Parathyroid adenoma (tissue), 2 donors: ENCODE results near the gene CAPN1.
A peak's percentile ranks its signal among the peaks of the same experiment; 100 is the strongest.

Experiments
- H2AFZ ChIP-seq: fragments of 300-600 bp; sonication (generic); one replicate; pipeline ENCODE4 v1.7.0; 2017; ENCODE audit warnings: antibody characterized with exemption, mild to moderate bottlenecking
- H3K27ac ChIP-seq: fragments of 300-600 bp; sonication (generic); one replicate; pipeline ENCODE4 v1.7.0; 2017
- H3K27me3 ChIP-seq: fragments of 300-600 bp; sonication (generic); one replicate; pipeline ENCODE4 v1.7.0; 2017; ENCODE audit warnings: low read length; ENCODE audit not compliant: control insufficient read depth, insufficient read depth
- H3K36me3 ChIP-seq: fragments of 300-600 bp; sonication (generic); one replicate; pipeline ENCODE4 v1.7.0; 2017; ENCODE audit warnings: low read length; ENCODE audit not compliant: control insufficient read depth, insufficient read depth
- H3K4me1 ChIP-seq: fragments of 300-600 bp; sonication (generic); one replicate; pipeline ENCODE4 v1.7.0; 2017; ENCODE audit warnings: control low read depth
- H3K4me2 ChIP-seq: fragments of 300-600 bp; sonication (generic); one replicate; pipeline ENCODE4 v1.7.0; 2017; ENCODE audit warnings: low read length
- H3K4me3 ChIP-seq: fragments of 300-600 bp; sonication (generic); one replicate; pipeline ENCODE4 v1.7.0; 2017; ENCODE audit warnings: low read depth, low read length
- H3K79me2 ChIP-seq: fragments of 300-600 bp; sonication (generic); one replicate; pipeline ENCODE4 v1.7.0; 2017; ENCODE audit warnings: control low read depth
- H3K9ac ChIP-seq: fragments of 300-600 bp; sonication (generic); one replicate; pipeline ENCODE4 v1.7.0; 2017; ENCODE audit warnings: mild to moderate bottlenecking
- H3K9me3 ChIP-seq: fragments of 300-600 bp; sonication (generic); one replicate; pipeline ENCODE4 v1.7.0; 2017; ENCODE audit warnings: low read length; ENCODE audit not compliant: control insufficient read depth
- TF ChIP-seq, protein P1 (sequence below): fragments of 300-600 bp; sonication (generic); IDR thresholded peaks from one replicate; pipeline ENCODE4 v1.7.0; 2017; ENCODE audit warnings: antibody characterized with exemption, mild to moderate bottlenecking
- donor health status: primary hyperparathyroidism.

CAPN1 gene

DNA sequence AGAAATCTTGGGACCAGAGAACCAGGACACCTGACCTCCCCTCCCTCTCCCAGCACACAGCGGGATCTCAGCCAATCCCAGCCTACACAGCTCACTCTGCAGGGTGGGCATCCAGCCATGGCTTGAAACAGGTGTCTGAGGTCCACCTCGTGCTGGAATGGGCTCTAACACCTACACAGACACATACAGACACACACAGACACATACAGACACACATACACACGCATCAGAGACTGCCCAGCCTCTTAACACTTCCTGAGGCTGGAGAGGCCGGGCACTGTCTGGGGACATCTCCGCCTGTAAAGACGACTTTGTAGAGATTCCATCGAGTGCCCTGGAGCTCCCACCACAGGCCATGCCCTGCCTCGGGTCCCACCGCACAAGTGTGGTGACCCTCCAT, 36.7 kb downstream of the CAPN1 start:
- Histone ChIP-seq H3K79me2 (no peaks in the 10 kb centered on the region), H3K4me1 (peaks cover under 1% of the 10 kb centered on the region), H3K9ac (no peak overlapping the region), H3K27me3 (no peaks in the 10 kb centered on the region), H3K36me3 (no peaks in the 10 kb centered on the region), H3K27ac (no peak overlapping the region), H3K9me3 (no peaks in the 10 kb centered on the region), H3K4me3 (no peak overlapping the region), H2AFZ (no peak overlapping the region), H3K4me2 (no peak overlapping the region)
- TF ChIP-seq, protein P1, sequence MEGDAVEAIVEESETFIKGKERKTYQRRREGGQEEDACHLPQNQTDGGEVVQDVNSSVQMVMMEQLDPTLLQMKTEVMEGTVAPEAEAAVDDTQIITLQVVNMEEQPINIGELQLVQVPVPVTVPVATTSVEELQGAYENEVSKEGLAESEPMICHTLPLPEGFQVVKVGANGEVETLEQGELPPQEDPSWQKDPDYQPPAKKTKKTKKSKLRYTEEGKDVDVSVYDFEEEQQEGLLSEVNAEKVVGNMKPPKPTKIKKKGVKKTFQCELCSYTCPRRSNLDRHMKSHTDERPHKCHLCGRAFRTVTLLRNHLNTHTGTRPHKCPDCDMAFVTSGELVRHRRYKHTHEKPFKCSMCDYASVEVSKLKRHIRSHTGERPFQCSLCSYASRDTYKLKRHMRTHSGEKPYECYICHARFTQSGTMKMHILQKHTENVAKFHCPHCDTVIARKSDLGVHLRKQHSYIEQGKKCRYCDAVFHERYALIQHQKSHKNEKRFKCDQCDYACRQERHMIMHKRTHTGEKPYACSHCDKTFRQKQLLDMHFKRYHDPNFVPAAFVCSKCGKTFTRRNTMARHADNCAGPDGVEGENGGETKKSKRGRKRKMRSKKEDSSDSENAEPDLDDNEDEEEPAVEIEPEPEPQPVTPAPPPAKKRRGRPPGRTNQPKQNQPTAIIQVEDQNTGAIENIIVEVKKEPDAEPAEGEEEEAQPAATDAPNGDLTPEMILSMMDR: no peak

DNA sequence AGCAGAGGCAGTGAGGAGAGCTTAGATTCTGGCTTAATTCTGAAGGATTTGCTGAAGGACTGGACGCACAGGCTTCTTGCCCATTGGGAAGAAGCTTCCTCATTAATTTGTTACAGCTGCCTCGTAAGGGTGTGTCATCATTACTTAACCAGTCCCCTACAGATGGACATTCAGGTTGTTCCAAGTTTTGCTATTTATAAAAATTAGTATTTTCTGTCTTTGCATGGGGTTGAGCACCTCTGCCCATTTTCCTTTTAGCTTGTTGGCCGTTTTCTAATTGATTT, 38.1 kb downstream of the CAPN1 start:
- no peak overlapping the region for H3K9ac ChIP-seq
- H3K36me3 ChIP-seq: no peaks in the 10 kb centered on the region
- peak overlapping the region; percentile 70 for H3K27ac ChIP-seq
- peak overlapping the region; percentile 38 for H3K4me2 ChIP-seq
- H3K9me3 ChIP-seq: no peaks in the 10 kb centered on the region
- peaks cover 3% of the 10 kb centered on the region for H3K4me1 ChIP-seq
- H3K79me2 ChIP-seq: no peaks in the 10 kb centered on the region
- peak overlapping the region; percentile 61 for H2AFZ ChIP-seq
- TF ChIP-seq, protein P1: no peak
- no peaks in the 10 kb centered on the region for H3K27me3 ChIP-seq
- no peak overlapping the region for H3K4me3 ChIP-seq

DNA sequence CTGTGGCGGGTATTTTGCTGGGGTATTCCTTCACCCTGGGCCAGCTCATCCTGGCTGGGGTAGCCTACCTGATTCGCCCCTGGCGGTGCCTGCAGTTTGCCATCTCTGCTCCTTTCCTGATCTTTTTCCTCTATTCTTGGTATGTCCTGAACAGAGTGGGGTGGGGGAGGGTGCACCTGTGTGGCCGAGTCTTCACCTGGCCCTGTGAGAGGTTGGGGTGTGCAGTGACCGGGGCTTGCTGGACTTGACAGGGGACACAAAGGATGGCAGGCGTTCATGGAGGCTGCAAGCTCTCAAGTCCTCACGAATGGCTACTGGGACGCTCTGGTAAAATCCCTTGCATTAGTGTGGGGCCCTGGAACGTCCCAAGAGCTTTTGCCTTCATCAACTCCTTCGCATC, 39.3 kb downstream of the CAPN1 start:
- Histone ChIP-seq H3K4me3 (no peak overlapping the region), H3K9me3 (no peaks in the 10 kb centered on the region), H3K27ac (no peak overlapping the region), H3K36me3 (no peaks in the 10 kb centered on the region), H3K9ac (no peak overlapping the region), H3K4me1 (peaks cover 7% of the 10 kb centered on the region), H3K79me2 (no peaks in the 10 kb centered on the region), H2AFZ (no peak overlapping the region), H3K4me2 (no peak overlapping the region), H3K27me3 (no peaks in the 10 kb centered on the region)
- TF ChIP-seq, protein P1: no peak

DNA sequence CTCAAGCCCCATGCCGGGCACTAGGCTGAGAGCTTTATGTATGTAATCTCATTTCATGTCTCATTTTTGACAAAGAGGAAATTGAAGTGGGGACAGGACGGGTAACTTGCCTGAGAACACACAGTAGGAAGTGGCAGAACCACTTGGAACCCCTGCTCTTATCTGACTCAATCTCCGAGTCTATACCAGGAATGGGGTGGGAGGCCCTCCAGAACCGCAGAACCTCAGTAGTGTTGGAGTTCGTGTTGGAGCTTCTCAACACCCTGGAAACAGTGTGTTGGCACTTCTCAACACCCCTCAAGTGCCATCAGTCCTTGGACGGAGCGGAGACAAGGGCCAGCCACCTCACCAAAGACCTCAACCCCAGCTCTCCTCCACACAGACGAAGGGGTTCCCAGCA, 41.3 kb downstream of the CAPN1 start:
- Histone ChIP-seq H3K9me3 (no peaks in the 10 kb centered on the region), H3K36me3 (no peaks in the 10 kb centered on the region), H3K27me3 (no peaks in the 10 kb centered on the region), H3K4me3 (no peak overlapping the region), H3K4me1 (peaks cover 7% of the 10 kb centered on the region), H3K79me2 (no peaks in the 10 kb centered on the region), H3K4me2 (no peak overlapping the region), H3K9ac (no peak overlapping the region), H2AFZ (no peak overlapping the region), H3K27ac (no peak overlapping the region)
- TF ChIP-seq, protein P1: no peak

DNA sequence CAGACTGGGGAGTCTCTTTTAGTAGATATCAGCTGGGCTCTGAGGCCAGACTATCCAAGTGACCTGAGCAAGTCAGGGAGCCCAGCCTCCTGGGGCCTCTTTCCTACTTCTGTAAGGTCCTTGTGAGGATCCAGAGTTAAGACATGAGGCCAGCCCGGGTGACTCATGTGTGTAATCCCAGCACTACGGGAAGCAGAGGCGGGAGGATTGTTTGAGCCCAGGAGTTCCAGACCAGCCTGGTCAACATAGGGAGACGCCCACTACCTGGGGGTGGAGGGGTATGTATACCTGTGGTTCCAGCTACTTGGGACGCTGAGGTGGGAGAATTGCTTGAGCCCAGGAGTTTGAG, 43.2 kb downstream of the CAPN1 start:
- H3K9ac ChIP-seq: no peak overlapping the region

More for the DNA sequence above, 43.2 kb downstream of the CAPN1 start:
- Histone ChIP-seq H3K36me3 (no peaks in the 10 kb centered on the region), H3K27ac (peak overlapping the region; percentile 61), H2AFZ (peak overlapping the region; percentile 91), H3K4me2 (peak overlapping the region; percentile 70), H3K27me3 (no peaks in the 10 kb centered on the region), H3K79me2 (no peaks in the 10 kb centered on the region), H3K4me3 (no peak overlapping the region), H3K9me3 (no peaks in the 10 kb centered on the region), H3K4me1 (peaks cover 7% of the 10 kb centered on the region)
- TF ChIP-seq, protein P1: no peak
